Mesodermal cell (in vitro differentiated cells): Measurements from ENCODE around the gene LIFR.

Experiments used
- H3K27ac ChIP-seq: 2 replicates; pipeline ENCODE4 v1.7.0; 2013; ENCODE audit warnings: mild to moderate bottlenecking, low read depth, low read length, moderate library complexity; ENCODE audit not compliant: severe bottlenecking
- H3K36me3 ChIP-seq: 2 replicates; pipeline ENCODE4 v1.7.1; 2013; ENCODE audit warnings: mild to moderate bottlenecking, low read length, moderate library complexity; ENCODE audit not compliant: control insufficient read depth, insufficient read depth
- H3K4me1 ChIP-seq: one replicate; pipeline ENCODE4 v1.7.1; 2013; ENCODE audit warnings: mild to moderate bottlenecking, low read length; ENCODE audit not compliant: insufficient read depth, control insufficient read depth, poor library complexity, severe bottlenecking
- H3K4me3 ChIP-seq: 2 replicates; pipeline ENCODE4 v1.7.0; 2013; ENCODE audit warnings: low read length, control low read depth, mild to moderate bottlenecking; ENCODE audit not compliant: insufficient read depth, poor library complexity, severe bottlenecking; ENCODE audit errors: extremely low read depth
- H3K9me3 ChIP-seq: 2 replicates; pipeline ENCODE4 v1.7.1; 2013; ENCODE audit warnings: mild to moderate bottlenecking, low read length, moderate library complexity; ENCODE audit not compliant: control insufficient read depth
- WGBS, 2 experiments: methylation state at CpG; one replicate each; pipeline ENCODE4 v1.1.5; 2013; ENCODE audit warnings: missing lambda C conversion rate in 2 of 2; ENCODE audit not compliant: insufficient coverage in 2 of 2; 5-methylcytosine and 5-hydroxymethylcytosine counted together

LIFR gene

DNA sequence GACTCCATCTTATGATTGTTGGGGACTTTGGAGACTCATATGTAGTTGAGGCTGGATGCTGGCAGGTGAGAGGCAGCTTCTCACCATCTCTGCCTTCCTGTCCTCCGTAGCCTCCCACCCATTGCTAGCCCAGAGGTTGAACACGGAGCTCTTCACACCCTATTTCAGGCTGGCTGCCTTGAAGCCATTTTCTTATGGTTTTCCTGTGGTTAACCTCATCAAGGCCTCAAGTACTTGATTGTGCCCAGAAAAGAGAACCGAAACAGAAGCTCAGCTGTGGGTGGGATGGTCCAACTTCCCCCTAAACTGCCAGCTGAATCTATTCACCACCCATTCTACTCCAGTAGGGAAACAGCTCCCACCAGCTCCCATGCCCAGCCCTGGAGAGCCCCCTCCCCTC is 102.9 kb downstream of the LIFR start:
- no peak overlapping the region for H3K27ac ChIP-seq

DNA sequence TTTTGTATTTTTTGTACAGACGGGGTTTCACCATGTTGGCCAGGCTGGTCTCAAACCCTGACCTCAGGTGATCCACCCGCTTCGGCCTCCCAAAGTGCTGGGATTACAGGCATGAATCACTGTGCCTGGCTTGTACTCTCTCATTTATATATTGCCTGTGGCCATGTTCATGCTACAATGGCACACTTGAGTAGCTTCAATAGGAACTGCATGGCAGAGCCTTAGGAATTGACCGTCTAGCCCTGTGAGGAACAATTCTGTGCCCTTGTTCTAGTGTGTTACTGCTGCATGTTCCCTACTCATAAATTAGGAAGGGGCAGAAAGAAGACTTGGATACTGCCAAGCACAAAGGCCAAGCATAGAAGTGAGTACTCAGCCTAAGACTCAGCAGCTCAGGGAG is 104.2 kb downstream of the LIFR start:
- Histone ChIP-seq H3K9me3 (no peaks in the 10 kb centered on the region), H3K4me3 (no peak overlapping the region), H3K36me3 (no peaks in the 10 kb centered on the region), H3K4me1 (no peaks in the 10 kb centered on the region), H3K27ac (no peak overlapping the region)
- WGBS, 2 experiments = 96 to 97% methylated on average over 4 of the region's 4 CpGs

More for the DNA sequence above, 102.9 kb downstream of the LIFR start:
- Histone ChIP-seq H3K9me3 (no peaks in the 10 kb centered on the region), H3K4me1 (no peaks in the 10 kb centered on the region), H3K36me3 (no peaks in the 10 kb centered on the region), H3K4me3 (no peak overlapping the region)
- 87 to 100% methylated on average over 2 of the region's 3 CpGs for whole genome bisulfite sequencing, 2 experiments

- 94% methylated on average over 7 to 9 of the region's 9 CpGs for WGBS, 2 experiments
Measured at GRCh38 chr5:38451074-38451725, 105.2 kb downstream of the LIFR start.

GRCh38 chr5:38450627-38451026 is 105.8 kb downstream of the LIFR start:
- 94 to 95% methylated on average over 6 of the region's 6 CpGs for WGBS, 2 experiments

More at GRCh38 chr5:38451074-38451725, 105.2 kb downstream of the LIFR start:
- Histone ChIP-seq H3K4me1 (no peaks in the 10 kb centered on the region), H3K4me3 (no peak overlapping the region), H3K9me3 (no peaks in the 10 kb centered on the region), H3K36me3 (no peaks in the 10 kb centered on the region), H3K27ac (no peak overlapping the region)

DNA sequence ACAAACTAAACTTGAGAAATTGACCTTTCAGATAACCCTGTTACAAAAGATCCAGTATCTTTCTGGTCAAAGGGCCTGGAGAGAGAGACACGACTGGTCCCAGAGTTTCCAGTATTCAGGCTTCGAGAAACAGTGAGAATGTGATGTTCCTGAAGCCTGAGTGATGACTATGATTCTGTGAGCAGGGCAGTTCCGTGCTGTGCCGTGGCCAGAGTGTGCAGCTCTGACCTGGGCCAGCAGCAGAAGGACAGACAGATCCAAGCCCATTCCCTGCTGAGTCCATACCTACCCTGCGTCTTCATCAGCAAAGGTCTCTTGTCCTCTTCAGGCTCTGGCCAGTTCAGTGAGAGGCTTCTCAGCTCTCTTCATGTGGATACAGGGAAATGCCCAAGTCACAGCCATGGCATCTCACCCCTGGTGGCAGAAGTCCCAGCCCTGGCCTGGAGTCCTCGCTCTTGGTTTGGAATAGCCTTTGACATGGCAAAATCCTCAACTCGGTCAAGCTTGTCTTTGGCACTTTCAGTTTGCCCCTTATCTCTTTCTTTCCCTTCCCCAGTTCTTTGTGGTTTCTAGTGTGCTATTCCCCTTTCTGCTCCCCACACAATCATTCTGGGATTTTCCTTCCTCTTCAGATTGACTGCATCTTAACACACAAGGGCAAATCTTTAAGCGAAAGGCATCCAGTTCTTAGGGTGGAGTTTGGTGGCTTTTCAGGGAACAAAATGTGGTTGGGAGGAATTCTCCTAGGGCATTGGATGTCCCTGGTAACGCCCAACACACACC is 107.7 kb downstream of the LIFR start:
- Histone ChIP-seq H3K4me1 (no peaks in the 10 kb centered on the region), H3K4me3 (no peak overlapping the region), H3K9me3 (no peaks in the 10 kb centered on the region), H3K36me3 (no peaks in the 10 kb centered on the region), H3K27ac (no peak overlapping the region)
- 94 to 98% methylated on average over 7 to 8 of the region's 9 CpGs for WGBS, 2 experiments

More at GRCh38 chr5:38450627-38451026, 105.8 kb downstream of the LIFR start:
- Histone ChIP-seq H3K4me1 (no peaks in the 10 kb centered on the region), H3K36me3 (no peaks in the 10 kb centered on the region), H3K9me3 (no peaks in the 10 kb centered on the region), H3K27ac (no peak overlapping the region), H3K4me3 (no peak overlapping the region)

DNA sequence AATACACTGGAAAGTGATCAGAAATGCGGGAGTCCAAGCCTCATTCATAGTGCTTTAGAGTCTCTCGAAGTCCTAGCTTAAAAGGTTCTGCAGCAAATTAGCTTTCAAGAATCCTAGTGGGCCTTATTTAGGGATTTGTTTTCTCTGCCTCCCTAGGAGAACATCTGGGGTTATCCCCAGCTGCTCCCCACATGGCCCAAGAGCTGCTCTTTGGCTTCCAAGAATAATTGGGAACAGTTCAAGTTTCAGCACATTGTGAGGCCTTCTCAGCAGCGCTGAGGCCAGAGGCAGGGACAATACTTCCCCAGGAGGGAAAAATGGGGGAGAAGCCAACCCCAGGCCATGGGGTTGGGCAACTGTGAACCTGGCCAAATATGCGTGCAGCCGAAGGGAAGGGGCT is 108.7 kb downstream of the LIFR start:
- H3K4me1 ChIP-seq = no peaks in the 10 kb centered on the region
- no peak overlapping the region for H3K27ac ChIP-seq
- WGBS, 2 experiments = 71 to 84% methylated on average over 5 of the region's 5 CpGs
- H3K4me3 ChIP-seq = no peak overlapping the region
- H3K36me3 ChIP-seq = no peaks in the 10 kb centered on the region
- no peaks in the 10 kb centered on the region for H3K9me3 ChIP-seq

GRCh38 chr5:38447056-38447455 is 109.4 kb downstream of the LIFR start:
- Histone ChIP-seq H3K4me3 (no peak overlapping the region), H3K9me3 (no peaks in the 10 kb centered on the region), H3K27ac (no peak overlapping the region), H3K36me3 (no peaks in the 10 kb centered on the region), H3K4me1 (no peaks in the 10 kb centered on the region)
- WGBS, 2 experiments = no CpG with 5 or more reads among the region's 2 CpGs

GRCh38 chr5:38446029-38446522 is 110.4 kb downstream of the LIFR start:
- Histone ChIP-seq H3K4me3 (no peak overlapping the region), H3K27ac (no peak overlapping the region), H3K36me3 (no peaks in the 10 kb centered on the region), H3K4me1 (no peaks in the 10 kb centered on the region), H3K9me3 (no peaks in the 10 kb centered on the region)
- 92 to 94% methylated on average over 15 to 21 of the region's 21 CpGs for WGBS, 2 experiments

DNA sequence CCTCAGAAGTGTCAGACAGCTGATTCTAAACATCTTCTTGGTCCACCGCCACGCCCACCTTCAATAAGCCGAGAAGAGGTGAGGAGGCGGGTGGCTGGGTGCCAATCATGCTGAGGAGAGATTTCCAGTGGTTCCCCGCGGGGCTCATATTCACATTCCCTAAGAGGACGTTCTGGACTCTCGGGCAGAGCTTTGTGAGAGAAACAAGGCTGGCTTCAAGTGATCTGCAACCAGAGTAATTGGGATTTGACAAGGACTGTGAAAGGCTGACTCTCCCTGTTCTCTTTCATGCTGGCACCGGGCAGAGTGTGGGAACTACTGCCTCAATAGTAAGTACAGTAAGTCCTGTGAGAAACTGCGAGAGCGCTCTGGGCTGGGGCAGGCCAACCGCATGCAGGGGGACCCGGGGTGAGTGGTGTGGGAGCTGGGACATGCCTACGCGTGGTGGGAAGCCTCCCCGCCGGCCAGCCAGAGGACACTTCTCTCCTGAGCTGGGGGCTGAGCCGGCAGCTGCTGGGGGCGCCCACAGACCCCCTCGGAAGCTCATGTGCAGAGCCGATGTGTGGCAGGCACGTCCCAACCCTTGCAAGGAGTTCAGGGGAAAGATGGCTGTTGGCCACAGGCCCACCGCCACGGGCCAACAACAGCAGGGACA is 110.9 kb downstream of the LIFR start:
- Histone ChIP-seq H3K4me3 (no peak overlapping the region), H3K4me1 (no peaks in the 10 kb centered on the region), H3K27ac (no peak overlapping the region), H3K9me3 (no peaks in the 10 kb centered on the region), H3K36me3 (no peaks in the 10 kb centered on the region)
- 93 to 94% methylated on average over 16 to 22 of the region's 24 CpGs for WGBS, 2 experiments

DNA sequence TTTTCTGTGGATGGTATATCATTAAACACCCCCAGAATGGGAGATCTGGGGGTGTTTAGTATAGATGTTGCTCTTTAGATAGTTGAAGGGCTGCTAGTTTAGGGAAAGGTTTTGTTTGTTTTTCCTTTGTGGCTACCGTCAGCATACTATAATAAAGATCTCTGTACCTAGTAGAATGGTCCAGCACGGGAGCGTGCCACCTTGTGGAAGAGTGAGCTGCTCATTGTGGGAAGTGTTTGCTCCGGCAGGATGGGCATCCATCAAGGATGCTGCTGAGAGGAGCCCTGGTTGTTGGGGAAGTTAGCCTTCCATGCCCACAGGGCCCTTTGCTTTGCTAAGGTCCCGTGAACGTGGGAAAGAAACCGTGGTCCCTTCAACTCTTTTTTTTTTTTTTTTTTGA is 113.1 kb downstream of the LIFR start:
- no peaks in the 10 kb centered on the region for H3K4me1 ChIP-seq
- no peak overlapping the region for H3K4me3 ChIP-seq
- no peaks in the 10 kb centered on the region for H3K36me3 ChIP-seq
- no peak overlapping the region for H3K27ac ChIP-seq
- no peaks in the 10 kb centered on the region for H3K9me3 ChIP-seq
- WGBS, 2 experiments = 90 to 100% methylated on average over 4 to 6 of the region's 7 CpGs
